Tibial nerve (tissue), 4 donors: Measurements from ENCODE around the gene DNAH5.

ENCODE experiments used
- CTCF ChIP-seq, 5 experiments: fragments of 200-600 bp in 3 of 5; fragments of 450-650 bp in 2 of 5; sonication (generic) in 3 of 5; IDR thresholded peaks; one replicate each; pipeline ENCODE4 v1.5.1; 2016 to 2019; ENCODE audit warnings: antibody characterized with exemption in 5 of 5, mild to moderate bottlenecking in 3 of 5, moderate library complexity in 2 of 5
- EP300 ChIP-seq, 2 donors: sonication (generic); formaldehyde crosslinking; IDR thresholded peaks; one replicate each; pipeline ENCODE4 v1.6.1; 2017; ENCODE audit warnings: antibody characterized with exemption in 2 of 2, mild to moderate bottlenecking in 1 of 2

- TF ChIP-seq CTCF (IDR thresholded peaks at IDR 0.05) = no peak
- no peak for TF ChIP-seq EP300 (IDR thresholded peaks at IDR 0.05)
Measured at GRCh38 chr5:13992795-13993194, 48.3 kb upstream of the DNAH5 start.
